ENCODE data around the gene MET.
A peak's percentile ranks its signal among the peaks of the same experiment; 100 is the strongest.

Gene MET

DNA sequence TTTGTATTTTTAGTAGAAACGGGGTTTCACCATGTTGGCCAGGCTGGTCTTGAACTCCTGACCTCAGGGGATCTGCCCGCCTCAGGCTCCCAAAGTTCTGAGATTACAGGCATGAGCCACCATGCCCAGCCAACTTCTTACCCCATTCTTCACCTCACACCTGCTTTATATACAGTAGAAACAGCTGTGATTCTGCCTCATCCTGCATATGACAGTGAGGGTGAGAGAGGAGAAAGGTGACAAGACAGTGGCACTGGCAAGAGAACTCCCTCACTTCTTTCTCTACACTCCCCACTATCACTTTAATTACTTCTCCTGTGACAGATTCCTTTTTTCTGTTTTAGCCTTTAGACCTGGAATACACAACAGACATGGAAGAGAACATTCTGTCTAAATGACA lies 128.6 kb downstream of the MET start:
- Histone ChIP-seq H3K4me1 (ENCODE audit: control insufficient read depth in 5 of 5, insufficient read depth in 5 of 5, low read length in 5 of 5) (peaks cover 0 to 25% (median 21%) of the 10 kb centered on the region in 5 donors), H3K4me3 (ENCODE audit: low read depth in 1 of 5, low read length in 5 of 5) (no peak overlapping the region), H3K27me3 (ENCODE audit: control insufficient read depth in 5 of 5, insufficient read depth in 4 of 5, low read length in 5 of 5) (no peaks in the 10 kb centered on the region), H3K9me3 (ENCODE audit: control insufficient read depth in 5 of 5, low read length in 5 of 5) (no peaks in the 10 kb centered on the region), H3K27ac (ENCODE audit: low read depth, low read length) (no peak overlapping the region), H3K36me3 (ENCODE audit: control insufficient read depth in 5 of 5, insufficient read depth in 5 of 5, low read length in 5 of 5) (peaks cover 0 to 3% (median 0%) of the 10 kb centered on the region in 5 donors), H3K9ac (ENCODE audit: low read length in 5 of 5) (no peak overlapping the region)

DNA sequence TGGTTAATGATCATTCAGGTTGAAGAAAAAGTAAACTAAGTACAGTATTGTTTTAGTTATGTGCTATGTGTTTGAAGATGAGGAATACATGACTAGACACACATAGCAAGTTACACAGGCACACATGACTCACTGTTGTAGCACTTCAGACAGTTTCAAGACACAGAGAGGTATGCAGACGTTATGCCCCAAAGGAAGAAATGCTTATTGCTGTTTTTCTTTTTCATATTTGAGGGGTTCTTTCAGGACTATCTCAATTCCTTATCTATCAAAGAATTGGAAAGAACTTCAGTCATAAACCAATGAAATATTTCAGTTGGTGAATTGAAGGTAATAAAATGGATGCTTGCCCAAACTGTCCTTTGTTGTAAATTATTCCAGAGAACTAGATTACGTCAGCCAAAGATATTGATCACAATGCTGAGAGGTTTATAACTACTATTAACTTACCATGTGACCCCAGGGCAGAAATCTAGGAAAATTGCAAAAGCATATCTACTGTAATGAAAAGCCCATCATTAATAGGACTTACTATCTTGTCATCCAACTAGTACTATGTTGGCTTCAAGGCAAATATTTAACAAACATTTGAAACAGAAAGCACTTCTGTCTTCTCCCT lies 129.2 kb downstream of the MET start:
- no peaks in the 10 kb centered on the region for H3K9me3 ChIP-seq (ENCODE audit: control insufficient read depth in 5 of 5, low read length in 5 of 5)
- no peak overlapping the region for H3K27ac ChIP-seq (ENCODE audit: low read depth, low read length)
- peaks cover 0 to 25% (median 21%) of the 10 kb centered on the region in 5 donors for H3K4me1 ChIP-seq (ENCODE audit: control insufficient read depth in 5 of 5, insufficient read depth in 5 of 5, low read length in 5 of 5)
- H3K9ac ChIP-seq (ENCODE audit: low read length in 5 of 5), result no peak overlapping the region
- H3K36me3 ChIP-seq (ENCODE audit: control insufficient read depth in 5 of 5, insufficient read depth in 5 of 5, low read length in 5 of 5), result no peaks in the 10 kb centered on the region
- H3K27me3 ChIP-seq (ENCODE audit: control insufficient read depth in 5 of 5, insufficient read depth in 4 of 5, low read length in 5 of 5), result no peaks in the 10 kb centered on the region
- no peak overlapping the region for H3K4me3 ChIP-seq (ENCODE audit: low read depth in 1 of 5, low read length in 5 of 5)

DNA sequence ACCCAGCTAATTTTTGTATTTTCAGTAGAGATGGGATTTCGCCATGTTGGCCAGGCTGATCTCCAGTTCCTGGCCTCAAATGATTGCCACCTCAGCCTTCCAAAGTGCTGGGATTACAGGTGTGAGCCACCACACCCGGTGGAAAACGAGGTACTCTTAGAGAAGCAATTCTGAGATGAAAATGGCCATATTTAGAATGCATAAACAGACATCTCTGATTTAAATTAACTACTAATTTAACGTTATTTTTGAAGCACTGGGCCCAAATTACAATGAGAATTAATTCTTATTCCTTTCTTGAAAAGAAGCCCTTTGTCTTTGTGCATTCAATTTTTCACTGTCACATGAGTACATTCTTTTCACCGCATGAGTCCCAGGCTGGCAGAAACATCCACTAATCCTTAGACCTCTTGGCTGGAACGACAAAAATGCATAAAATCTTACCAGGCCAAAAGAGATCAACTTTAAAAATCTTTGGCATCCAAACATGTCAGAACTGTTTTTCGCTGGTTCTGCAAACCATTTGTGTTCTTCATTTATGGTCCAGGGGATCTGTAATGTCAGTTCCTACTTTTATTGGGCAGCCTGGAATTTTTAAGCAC lies 130.2 kb downstream of the MET start:
- peak overlapping the region; percentile 80 for H3K27ac ChIP-seq (ENCODE audit: low read depth, low read length)
- no peaks in the 10 kb centered on the region for H3K36me3 ChIP-seq (ENCODE audit: control insufficient read depth in 5 of 5, insufficient read depth in 5 of 5, low read length in 5 of 5)
- H3K4me1 ChIP-seq (ENCODE audit: control insufficient read depth in 5 of 5, insufficient read depth in 5 of 5, low read length in 5 of 5), result peaks cover 0 to 25% (median 21%) of the 10 kb centered on the region in 5 donors
- peak overlapping the region in 2 of 5 donors; percentile 24 to 38 for H3K9ac ChIP-seq (ENCODE audit: low read length in 5 of 5)
- peak overlapping the region in 1 of 5 donors; percentile 9 for H3K4me3 ChIP-seq (ENCODE audit: low read depth in 1 of 5, low read length in 5 of 5)
- no peaks in the 10 kb centered on the region for H3K9me3 ChIP-seq (ENCODE audit: control insufficient read depth in 5 of 5, low read length in 5 of 5)
- no peaks in the 10 kb centered on the region for H3K27me3 ChIP-seq (ENCODE audit: control insufficient read depth in 5 of 5, insufficient read depth in 4 of 5, low read length in 5 of 5)

DNA sequence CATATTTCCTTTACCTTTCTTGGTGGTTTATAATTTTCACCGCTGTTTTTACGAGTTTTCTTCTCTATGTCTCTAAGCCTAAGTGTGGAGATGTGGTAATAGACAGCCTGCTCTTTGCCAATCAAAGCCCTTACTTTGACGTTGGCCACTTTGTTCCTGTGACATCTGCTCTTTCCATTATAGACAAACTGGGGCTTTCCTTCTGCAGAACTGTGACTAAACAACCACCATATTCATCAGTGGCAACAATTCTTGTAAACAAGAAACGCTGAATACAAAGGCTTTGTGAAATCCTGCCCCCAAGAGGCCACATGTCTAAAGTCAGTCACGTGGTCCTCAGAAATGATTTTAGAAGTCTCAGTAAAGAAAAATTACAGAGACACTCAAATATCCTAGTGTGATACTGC lies 130.8 kb downstream of the MET start:
- peak overlapping the region; percentile 80 for H3K27ac ChIP-seq (ENCODE audit: low read depth, low read length)
- peak overlapping the region in 1 of 5 donors; percentile 9 for H3K4me3 ChIP-seq (ENCODE audit: low read depth in 1 of 5, low read length in 5 of 5)
- H3K27me3 ChIP-seq (ENCODE audit: control insufficient read depth in 5 of 5, insufficient read depth in 4 of 5, low read length in 5 of 5), result no peaks in the 10 kb centered on the region
- H3K4me1 ChIP-seq (ENCODE audit: control insufficient read depth in 5 of 5, insufficient read depth in 5 of 5, low read length in 5 of 5), result peaks cover 0 to 25% (median 19%) of the 10 kb centered on the region in 5 donors
- H3K9ac ChIP-seq (ENCODE audit: low read length in 5 of 5), result peak overlapping the region in 2 of 5 donors; percentile 24 to 38
- no peaks in the 10 kb centered on the region for H3K9me3 ChIP-seq (ENCODE audit: control insufficient read depth in 5 of 5, low read length in 5 of 5)
- no peaks in the 10 kb centered on the region for H3K36me3 ChIP-seq (ENCODE audit: control insufficient read depth in 5 of 5, insufficient read depth in 5 of 5, low read length in 5 of 5)

DNA sequence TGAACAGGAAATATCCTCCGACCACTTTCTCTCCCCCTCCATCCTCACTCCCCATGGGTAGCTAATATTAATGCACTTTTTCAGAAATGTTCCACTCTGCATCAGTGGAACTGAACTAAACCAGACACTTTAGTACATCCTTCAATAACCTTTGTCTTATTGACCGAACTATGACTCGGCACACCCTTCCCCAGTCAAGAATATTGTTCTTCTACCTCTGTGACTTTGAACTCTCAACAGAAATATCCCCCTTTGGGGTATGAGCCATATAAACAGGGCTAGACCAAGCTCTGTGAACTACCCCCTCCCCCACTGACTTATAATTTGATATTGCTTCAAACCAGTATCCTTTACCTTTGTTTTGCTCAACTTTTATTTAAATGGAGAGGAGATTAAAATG lies 132.5 kb downstream of the MET start:
- Histone ChIP-seq H3K36me3 (ENCODE audit: control insufficient read depth in 5 of 5, insufficient read depth in 5 of 5, low read length in 5 of 5) (no peaks in the 10 kb centered on the region), H3K9ac (ENCODE audit: low read length in 5 of 5) (peak overlapping the region in 1 of 5 donors; percentile 56), H3K27me3 (ENCODE audit: control insufficient read depth in 5 of 5, insufficient read depth in 4 of 5, low read length in 5 of 5) (no peaks in the 10 kb centered on the region), H3K9me3 (ENCODE audit: control insufficient read depth in 5 of 5, low read length in 5 of 5) (no peaks in the 10 kb centered on the region), H3K27ac (ENCODE audit: low read depth, low read length) (peak overlapping the region; percentile 42), H3K4me1 (ENCODE audit: control insufficient read depth in 5 of 5, insufficient read depth in 5 of 5, low read length in 5 of 5) (peaks cover 0 to 25% (median 17%) of the 10 kb centered on the region in 5 donors), H3K4me3 (ENCODE audit: low read depth in 1 of 5, low read length in 5 of 5) (no peak overlapping the region)

DNA sequence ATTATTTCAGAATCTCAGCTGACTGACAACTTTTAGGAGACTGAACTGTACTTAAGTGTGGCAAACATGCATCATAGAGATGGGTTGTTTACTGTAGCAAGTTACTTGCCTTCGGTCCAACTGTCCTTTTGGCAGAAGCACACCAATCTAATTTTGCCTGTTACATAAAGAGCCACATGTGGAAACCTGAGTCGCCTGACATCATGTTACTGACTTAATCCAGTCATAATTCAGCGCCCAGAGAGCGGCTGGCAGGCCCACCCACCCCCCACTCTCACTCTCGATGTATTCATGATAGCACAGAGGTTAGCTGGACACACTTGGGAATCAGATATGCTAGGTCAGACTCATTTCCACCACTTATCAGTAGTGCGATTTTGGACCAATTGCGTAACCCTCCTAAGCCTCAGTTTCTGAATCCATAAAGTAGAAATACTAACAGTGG lies 133.1 kb downstream of the MET start:
- Histone ChIP-seq H3K27ac (ENCODE audit: low read depth, low read length) (peak overlapping the region; percentile 42), H3K36me3 (ENCODE audit: control insufficient read depth in 5 of 5, insufficient read depth in 5 of 5, low read length in 5 of 5) (no peaks in the 10 kb centered on the region), H3K9me3 (ENCODE audit: control insufficient read depth in 5 of 5, low read length in 5 of 5) (no peaks in the 10 kb centered on the region), H3K4me3 (ENCODE audit: low read depth in 1 of 5, low read length in 5 of 5) (peak overlapping the region in 2 of 5 donors; percentile 22 to 37), H3K9ac (ENCODE audit: low read length in 5 of 5) (peak overlapping the region in 1 of 5 donors; percentile 56), H3K27me3 (ENCODE audit: control insufficient read depth in 5 of 5, insufficient read depth in 4 of 5, low read length in 5 of 5) (no peaks in the 10 kb centered on the region), H3K4me1 (ENCODE audit: control insufficient read depth in 5 of 5, insufficient read depth in 5 of 5, low read length in 5 of 5) (peaks cover 0 to 31% (median 21%) of the 10 kb centered on the region in 5 donors)

DNA sequence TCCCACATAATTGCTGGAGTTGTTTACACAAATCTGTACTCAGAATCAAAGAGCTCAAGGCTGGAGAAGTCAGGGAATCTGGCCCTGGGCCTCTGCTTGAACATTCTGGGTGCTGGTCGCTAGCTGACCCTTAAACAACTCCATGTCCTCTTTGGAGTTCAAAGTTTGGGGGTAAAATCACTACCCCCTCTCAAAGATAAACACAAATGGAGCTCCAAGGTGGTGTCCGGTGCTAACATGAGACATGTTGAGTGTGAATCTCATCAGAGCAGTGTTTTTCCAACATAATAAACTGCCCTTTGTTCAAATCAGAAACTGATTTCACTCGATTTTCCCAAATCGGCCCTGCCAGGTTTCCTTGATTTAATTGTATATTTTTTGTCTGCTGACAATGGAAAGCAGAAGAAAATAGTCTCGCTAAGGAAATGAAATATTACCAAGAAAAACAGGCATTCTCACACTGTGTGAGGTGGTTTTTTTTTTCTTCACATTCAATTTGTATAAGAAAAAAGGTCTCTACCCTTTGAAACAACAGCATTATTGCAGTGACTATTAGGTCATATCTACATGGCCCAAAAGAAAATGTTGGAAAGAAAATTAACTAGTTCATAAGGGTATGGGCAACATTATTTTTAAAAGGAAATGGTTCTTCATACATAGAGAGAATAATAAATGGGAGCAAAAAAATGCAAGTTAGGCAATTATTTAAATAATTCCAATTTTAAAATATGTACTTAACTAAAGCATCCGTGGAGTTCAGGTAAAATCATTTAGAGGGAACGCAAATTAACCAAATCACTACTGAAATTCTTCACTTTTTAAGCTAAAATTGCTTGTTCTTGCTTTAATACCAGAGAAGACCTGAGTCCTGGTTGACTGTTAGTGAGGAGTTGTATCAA lies 134.3 kb downstream of the MET start:
- no peaks in the 10 kb centered on the region for H3K9me3 ChIP-seq (ENCODE audit: control insufficient read depth in 5 of 5, low read length in 5 of 5)
- no peak overlapping the region for H3K9ac ChIP-seq (ENCODE audit: low read length in 5 of 5)
- H3K4me3 ChIP-seq (ENCODE audit: low read depth in 1 of 5, low read length in 5 of 5), result no peak overlapping the region
- H3K27ac ChIP-seq (ENCODE audit: low read depth, low read length), result peak overlapping the region; percentile 42
- no peaks in the 10 kb centered on the region for H3K36me3 ChIP-seq (ENCODE audit: control insufficient read depth in 5 of 5, insufficient read depth in 5 of 5, low read length in 5 of 5)
- H3K4me1 ChIP-seq (ENCODE audit: control insufficient read depth in 5 of 5, insufficient read depth in 5 of 5, low read length in 5 of 5), result peaks cover 0 to 39% (median 29%) of the 10 kb centered on the region in 5 donors
- no peaks in the 10 kb centered on the region for H3K27me3 ChIP-seq (ENCODE audit: control insufficient read depth in 5 of 5, insufficient read depth in 4 of 5, low read length in 5 of 5)

DNA sequence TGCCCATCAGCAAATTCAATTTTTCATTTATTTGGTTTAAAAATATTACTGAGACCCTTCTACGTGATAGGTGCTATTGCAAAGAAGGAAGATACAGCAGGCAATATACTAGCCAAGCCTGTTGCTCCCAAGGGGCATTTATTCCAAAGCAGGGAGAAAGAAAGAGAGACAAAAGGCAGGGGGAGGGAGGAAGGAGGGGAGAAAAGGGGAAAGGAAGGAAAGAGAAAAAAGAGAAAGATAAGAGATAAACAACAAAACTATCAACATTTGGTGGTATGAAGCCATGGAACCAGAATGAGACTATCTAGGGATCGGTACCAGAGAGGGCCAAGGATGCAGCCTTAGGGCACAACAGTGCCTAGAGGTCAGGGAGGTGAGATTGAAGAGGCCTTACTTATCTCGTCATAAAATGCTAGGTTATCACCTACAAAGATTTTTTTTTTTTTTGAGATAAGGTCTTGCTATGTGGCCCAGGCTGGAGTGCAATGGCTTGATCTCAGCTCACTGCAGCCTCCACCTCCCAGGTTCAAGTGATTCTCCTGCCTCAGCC lies 135.1 kb downstream of the MET start:
- no peak overlapping the region for H3K9ac ChIP-seq (ENCODE audit: low read length in 5 of 5)
- no peaks in the 10 kb centered on the region for H3K36me3 ChIP-seq (ENCODE audit: control insufficient read depth in 5 of 5, insufficient read depth in 5 of 5, low read length in 5 of 5)
- peaks cover 0 to 42% (median 29%) of the 10 kb centered on the region in 5 donors for H3K4me1 ChIP-seq (ENCODE audit: control insufficient read depth in 5 of 5, insufficient read depth in 5 of 5, low read length in 5 of 5)
- H3K27me3 ChIP-seq (ENCODE audit: control insufficient read depth in 5 of 5, insufficient read depth in 4 of 5, low read length in 5 of 5), result no peaks in the 10 kb centered on the region
- no peak overlapping the region for H3K27ac ChIP-seq (ENCODE audit: low read depth, low read length)
- H3K9me3 ChIP-seq (ENCODE audit: control insufficient read depth in 5 of 5, low read length in 5 of 5), result no peaks in the 10 kb centered on the region
- H3K4me3 ChIP-seq (ENCODE audit: low read depth in 1 of 5, low read length in 5 of 5), result no peak overlapping the region

DNA sequence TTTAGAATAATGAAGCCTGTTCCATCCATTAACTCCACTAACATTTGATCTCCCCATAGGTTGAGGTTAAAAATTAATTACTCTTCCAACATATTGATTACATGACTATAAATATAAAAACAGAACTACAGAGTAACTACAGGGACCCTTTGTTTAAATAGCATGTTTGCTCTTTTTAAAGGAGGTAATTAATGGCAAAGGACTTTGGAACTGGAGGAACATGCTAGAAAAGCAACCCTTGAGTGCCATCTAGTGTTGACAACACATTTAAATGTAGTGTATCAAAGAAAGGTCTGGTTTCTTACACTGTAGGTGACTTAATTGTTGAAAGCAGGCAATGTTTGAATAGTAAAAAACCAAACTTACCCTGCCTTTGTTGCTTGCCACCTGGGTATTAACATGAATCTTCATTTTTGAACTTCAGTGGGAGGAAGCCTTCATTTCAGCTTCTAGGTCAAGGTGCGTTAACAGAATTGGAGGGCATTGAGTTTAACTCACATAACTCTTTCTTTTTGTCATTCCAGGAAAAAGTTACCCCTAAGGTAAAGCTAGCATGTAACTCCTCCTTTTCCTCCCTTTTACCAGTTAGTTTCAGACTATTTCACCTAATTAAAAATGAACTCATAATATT lies 137.8 kb downstream of the MET start:
- Histone ChIP-seq H3K9ac (ENCODE audit: low read length in 5 of 5) (peak overlapping the region in 2 of 5 donors; percentile 51 to 65), H3K4me3 (ENCODE audit: low read depth in 1 of 5, low read length in 5 of 5) (no peak overlapping the region), H3K27ac (ENCODE audit: low read depth, low read length) (peak overlapping the region; percentile 80)

More for the DNA sequence above, 137.8 kb downstream of the MET start:
- Histone ChIP-seq H3K27me3 (ENCODE audit: control insufficient read depth in 5 of 5, insufficient read depth in 4 of 5, low read length in 5 of 5) (no peaks in the 10 kb centered on the region), H3K4me1 (ENCODE audit: control insufficient read depth in 5 of 5, insufficient read depth in 5 of 5, low read length in 5 of 5) (peaks cover 0 to 35% (median 14%) of the 10 kb centered on the region in 5 donors), H3K36me3 (ENCODE audit: control insufficient read depth in 5 of 5, insufficient read depth in 5 of 5, low read length in 5 of 5) (no peaks in the 10 kb centered on the region), H3K9me3 (ENCODE audit: control insufficient read depth in 5 of 5, low read length in 5 of 5) (no peaks in the 10 kb centered on the region)
